Fibroblast of mammary gland (primary cell): ENCODE results near the gene RAB14.
A peak's percentile ranks its signal among the peaks of the same experiment; 100 is the strongest.
"Not testable (repeated sequence)": the region's sequence is repeated elsewhere in the genome, so short reads cannot be mapped to it uniquely, and the experiment has no call there.

ENCODE experiments used
- DNase-seq: peaks from one replicate; pipeline ENCODE4 v3.0.0-alpha.2; 2010; ENCODE audit warnings: low read depth
- H3K4me3 ChIP-seq: 2 replicates; pipeline ENCODE4 v1.5.1; 2011; ENCODE audit warnings: low read depth, mild to moderate bottlenecking, low read length, moderate library complexity; ENCODE audit not compliant: control insufficient read depth
- TF ChIP-seq, protein P1 (sequence below): conservative IDR thresholded peaks from 2 replicates; pipeline ENCODE4 v1.5.1; 2011; ENCODE audit warnings: low read depth, low read length, inconsistent platforms; ENCODE audit not compliant: control insufficient read depth, insufficient read depth

Gene RAB14

DNA sequence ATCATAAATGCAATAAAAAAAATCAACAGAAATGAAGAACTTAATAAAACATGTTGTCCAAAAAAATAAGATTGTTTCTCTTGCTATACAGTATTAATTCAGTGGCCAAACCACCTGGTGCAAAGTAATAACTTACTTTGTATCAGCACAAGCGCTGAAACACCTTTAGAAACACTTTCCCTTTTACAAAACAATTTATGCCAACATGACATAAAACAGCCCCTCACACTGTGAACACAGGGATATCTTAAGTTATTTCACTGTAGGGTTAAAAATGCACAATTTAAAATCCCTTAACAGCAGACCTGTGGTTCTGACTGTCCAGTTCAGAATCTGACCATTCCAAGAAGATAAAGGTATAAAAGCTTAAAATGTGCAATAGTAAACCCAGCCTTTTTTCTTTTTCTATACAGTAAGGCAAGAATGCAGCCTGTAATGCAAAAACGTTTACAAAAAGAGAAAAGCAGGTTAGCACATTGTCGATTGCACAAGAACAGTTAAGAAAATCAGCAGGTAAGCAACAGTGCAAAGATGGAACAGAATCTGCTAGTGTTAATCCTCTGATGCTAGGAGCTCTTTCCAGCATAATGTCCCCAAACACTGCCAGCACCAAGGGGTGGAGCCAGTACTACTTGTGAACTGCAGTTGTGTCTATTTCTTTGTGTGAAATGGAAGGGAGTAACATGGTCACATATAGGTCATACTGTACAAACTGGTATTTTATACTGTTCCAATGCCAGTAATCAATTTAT, 21.6 kb downstream of the RAB14 start:
- no peak overlapping the region for H3K4me3 ChIP-seq
- TF ChIP-seq, protein P1, sequence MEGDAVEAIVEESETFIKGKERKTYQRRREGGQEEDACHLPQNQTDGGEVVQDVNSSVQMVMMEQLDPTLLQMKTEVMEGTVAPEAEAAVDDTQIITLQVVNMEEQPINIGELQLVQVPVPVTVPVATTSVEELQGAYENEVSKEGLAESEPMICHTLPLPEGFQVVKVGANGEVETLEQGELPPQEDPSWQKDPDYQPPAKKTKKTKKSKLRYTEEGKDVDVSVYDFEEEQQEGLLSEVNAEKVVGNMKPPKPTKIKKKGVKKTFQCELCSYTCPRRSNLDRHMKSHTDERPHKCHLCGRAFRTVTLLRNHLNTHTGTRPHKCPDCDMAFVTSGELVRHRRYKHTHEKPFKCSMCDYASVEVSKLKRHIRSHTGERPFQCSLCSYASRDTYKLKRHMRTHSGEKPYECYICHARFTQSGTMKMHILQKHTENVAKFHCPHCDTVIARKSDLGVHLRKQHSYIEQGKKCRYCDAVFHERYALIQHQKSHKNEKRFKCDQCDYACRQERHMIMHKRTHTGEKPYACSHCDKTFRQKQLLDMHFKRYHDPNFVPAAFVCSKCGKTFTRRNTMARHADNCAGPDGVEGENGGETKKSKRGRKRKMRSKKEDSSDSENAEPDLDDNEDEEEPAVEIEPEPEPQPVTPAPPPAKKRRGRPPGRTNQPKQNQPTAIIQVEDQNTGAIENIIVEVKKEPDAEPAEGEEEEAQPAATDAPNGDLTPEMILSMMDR = no peak
- DNase-seq = no peak

DNA sequence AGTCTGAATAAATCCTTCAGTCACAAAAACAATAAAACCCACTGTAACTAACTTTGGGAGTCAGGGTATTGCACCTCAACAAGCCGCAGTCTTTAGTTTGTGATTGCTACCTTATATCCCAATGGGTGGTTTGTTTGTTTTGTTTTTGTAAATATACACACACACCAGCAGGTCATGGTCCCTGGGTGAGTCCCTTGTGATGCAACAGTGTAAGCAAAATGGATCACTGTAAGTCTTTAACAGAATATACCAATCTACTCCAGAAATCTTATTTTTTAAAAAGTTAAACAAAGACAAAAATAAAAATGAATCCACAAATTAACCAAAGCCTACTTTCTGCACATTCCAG, 22.3 kb downstream of the RAB14 start:
- DNase-seq, H3K4me3 ChIP-seq: not testable (repeated sequence)

DNA sequence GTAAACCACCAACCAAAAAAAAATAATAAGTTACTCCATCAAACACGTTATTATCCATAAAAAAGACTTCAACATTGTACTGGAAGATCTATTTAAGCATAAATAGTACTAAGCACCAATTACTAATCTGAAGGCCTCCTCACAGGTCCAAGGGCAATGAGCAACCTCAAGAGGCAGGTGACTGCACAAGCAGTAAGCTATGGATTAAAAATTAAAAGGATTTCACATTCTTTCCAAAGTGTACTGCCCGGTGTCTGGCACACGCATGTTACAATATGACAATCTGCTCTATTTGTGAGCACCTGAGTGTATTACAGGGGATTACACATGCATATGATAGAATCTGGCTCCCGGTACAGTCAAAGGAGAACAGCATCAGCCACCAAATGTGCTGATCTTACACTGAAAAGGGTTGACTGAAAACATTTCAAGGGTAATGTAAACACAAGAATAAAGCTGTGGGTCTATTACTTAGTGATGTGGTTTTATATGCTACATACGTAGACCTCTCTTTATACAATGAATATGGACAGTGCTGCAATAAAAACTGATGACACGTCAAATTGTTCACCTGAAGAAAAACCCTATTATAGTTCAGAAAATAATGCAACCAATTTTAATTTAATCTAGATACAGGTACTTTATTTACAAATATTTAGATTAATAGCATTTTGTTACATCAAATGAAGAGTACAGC, 22.8 kb downstream of the RAB14 start:
- TF ChIP-seq, protein P1 = no peak
- no peak for DNase-seq
- H3K4me3 ChIP-seq = no peak overlapping the region

DNA sequence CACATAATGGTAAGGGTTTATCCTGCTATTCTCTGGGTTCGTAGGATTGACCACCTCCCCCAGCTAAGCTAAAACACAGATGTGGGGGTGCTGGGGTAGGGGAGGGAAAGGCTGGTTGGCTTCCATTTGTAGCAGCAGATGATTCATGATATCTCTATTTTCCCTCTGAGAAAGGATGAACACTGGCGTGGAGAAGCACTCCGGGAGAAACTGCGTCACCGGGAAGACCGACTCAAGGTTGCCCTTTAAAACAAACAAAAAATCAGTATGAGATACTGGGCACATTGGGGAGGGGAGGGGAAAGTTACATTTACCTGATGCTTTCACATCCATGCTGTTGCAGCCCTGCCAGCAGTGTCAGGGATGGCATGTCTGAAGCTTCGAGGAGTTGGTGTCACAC, 28.2 kb downstream of the RAB14 start:
- no peak overlapping the region for H3K4me3 ChIP-seq
- DNase-seq = no peak
- TF ChIP-seq, protein P1 = no peak

DNA sequence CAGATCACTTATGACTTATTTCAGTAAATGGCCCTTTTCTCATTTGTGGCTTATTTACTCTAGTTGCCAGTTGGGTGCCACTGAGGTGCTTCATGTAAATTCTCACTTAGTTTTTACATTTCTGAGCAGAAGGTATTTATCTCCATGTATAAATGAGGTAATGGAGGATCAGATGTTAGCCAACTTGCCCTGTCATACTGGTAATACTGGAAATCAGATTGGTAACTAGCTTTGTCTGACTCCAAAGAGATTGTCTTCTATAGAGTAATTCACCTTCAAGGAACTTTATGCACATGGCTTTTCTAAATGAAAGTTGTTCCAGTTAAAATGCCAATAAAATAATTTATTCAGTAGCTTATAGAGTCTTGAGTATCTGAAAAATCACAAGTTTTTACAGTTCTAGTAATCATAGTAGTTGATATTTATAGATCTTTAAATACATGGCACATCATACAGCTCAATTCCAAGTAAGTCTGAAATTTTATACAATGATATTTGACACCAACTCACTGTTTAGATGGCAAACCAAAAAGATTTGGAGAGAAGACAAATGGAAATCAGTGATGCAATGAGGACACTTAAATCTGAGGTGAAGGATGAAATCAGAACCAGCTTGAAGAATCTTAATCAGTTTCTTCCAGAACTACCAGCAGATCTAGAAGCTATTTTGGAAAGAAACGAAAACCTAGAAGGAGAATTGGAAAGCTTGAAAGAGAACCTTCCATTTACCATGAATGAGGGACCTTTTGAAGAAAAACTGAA, 28.8 kb downstream of the RAB14 start:
- TF ChIP-seq, protein P1 = no peak
- no peak overlapping the region for H3K4me3 ChIP-seq
- no peak for DNase-seq

DNA sequence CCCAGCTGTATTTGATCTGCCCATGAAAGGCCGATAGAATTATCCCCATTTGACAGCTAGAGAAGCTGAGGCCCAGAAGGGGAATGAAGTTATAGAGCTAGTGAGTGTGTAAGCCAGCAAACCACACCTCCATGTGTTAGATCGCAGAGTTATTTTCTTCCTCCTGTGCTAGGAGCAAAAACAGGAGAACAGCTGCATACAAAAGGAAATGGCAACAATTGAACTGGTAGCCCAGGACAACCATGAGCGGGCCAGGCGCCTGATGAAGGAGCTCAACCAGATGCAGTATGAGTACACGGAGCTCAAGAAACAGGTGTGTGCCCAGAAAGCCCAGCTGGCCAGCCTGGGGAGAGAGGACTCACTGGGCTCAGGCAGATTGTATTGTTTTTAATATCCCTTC, 30.4 kb downstream of the RAB14 start:
- no peak for DNase-seq
- TF ChIP-seq, protein P1 = no peak
- H3K4me3 ChIP-seq = no peak overlapping the region

DNA sequence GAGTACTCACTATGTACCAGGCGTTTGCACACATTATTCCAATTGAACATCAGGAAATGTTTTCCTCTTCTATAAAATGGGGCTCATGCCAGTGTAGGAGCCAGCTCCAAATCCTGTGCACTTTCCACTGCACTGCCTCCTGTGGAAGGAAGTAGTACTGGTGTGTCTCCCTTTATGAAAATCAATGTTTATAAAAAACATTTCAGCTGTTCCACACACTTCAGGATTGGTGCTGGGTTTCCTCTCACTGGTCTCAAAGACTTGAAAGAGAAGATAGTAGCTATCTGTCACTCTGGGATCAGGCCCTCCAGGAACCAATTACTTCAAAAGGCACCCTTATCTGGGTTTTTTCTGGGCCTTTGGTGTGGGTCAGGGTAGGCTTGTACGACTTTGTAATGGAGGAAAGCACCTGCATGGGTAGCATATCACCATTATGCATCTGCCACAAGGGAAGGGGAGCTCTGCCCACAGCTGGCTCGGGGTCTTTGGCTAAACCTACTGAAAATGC, 32.5 kb downstream of the RAB14 start:
- no peak overlapping the region for H3K4me3 ChIP-seq
- TF ChIP-seq, protein P1 = peak; percentile 49
- DNase-seq = peak; percentile 34
